GM21390 (cell line): ENCODE measurements around the gene RAD54L.
A peak's percentile ranks its signal among the peaks of the same experiment; 100 is the strongest.
"Not testable (repeated sequence)": the region's sequence is repeated elsewhere in the genome, so short reads cannot be mapped to it uniquely, and the experiment has no call there.

Experiments
- ATAC-seq: cut with Tn5 transposase; IDR thresholded peaks from one replicate; pipeline ENCODE4 v1.9.1; 2021; ENCODE audit not compliant: unreplicated experiment

Gene RAD54L

DNA sequence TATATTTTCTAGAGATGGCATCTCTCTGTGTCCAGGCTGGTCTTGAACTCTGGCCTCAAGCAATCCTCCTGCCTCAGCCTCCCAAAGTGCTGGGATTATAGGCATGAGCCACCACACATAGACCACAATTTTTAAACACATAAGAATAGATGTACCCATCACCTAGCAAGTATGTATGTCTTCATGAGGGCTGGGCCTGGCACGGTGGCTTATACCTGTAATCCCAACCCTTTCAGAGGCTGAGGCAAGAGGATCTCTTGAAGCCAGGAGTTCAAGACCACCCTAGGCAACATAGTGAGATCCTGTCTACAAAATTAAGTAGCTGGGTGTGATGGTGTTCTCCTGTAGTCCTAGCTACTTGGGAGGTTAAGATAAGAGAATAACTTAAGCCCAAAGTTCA is 69.8 kb downstream of the RAD54L start:
- ATAC-seq, result no peak

DNA sequence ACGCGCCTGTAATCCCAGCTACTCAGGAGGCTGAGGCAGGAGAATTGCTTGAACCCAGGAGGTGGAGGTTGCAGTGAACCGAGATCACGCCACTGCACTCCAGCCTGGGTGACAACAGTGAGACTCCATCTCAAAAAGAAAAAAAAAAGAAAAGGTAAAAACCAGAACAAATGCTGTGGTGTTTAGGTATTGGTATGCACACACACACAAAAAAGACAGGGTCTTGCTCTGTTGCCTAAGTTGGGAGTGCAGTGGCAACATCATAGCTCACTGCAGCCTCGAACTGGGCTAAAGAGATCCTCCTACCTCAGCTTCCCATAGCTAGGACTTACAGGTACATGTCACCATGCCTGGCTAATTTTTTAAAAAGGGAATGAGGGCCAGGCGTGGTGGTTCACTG is 71.7 kb downstream of the RAD54L start:
- not testable (repeated sequence) for ATAC-seq

DNA sequence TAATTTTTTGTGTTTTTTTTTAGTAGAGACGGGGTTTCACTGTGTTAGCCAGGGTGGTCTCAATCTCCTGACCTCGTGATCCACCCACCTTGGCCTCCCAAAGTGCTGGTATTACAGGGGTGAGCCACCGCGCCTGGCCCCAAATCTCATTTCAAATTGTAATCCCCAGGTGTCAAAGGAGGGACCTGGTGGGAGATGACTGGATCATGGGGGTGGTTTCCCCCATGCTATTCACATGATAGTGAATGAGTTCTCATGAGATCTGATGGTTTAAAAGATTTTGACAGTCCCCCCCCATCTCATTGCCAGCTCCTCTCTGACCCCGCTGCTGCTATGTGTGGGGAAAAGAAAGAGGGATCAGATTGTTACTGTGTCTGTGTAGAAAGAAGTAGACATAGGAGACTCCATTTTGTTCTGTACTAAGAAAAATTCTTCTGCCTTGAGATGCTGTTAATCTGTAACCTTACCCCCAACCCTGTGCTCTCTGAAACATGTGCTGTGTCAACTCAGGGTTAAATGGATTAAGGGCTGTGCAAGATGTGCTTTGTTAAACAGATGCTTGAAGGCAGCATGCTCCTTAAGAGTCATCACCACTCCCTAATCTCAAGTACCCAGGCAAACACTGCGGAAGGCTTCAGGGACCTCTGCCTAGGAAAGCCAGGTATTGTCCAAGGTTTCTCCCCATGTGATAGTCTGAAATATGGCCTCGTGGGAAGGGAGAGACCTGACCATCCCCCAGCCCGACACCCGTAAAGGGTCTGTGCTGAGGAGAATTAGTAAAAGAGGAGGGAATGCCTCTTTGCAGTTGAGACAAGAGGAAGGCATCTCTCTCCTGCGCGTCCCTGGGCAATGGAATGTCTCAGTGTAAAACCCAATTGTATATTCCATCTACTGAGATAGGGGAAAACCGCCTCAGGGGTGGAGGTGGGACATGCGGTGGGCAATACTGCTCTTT is 72.7 kb downstream of the RAD54L start:
- not testable (repeated sequence) for ATAC-seq

- ATAC-seq, result not testable (repeated sequence)
Observed at GRCh38 chr1:46322191-46322590, 74.6 kb downstream of the RAD54L start.

DNA sequence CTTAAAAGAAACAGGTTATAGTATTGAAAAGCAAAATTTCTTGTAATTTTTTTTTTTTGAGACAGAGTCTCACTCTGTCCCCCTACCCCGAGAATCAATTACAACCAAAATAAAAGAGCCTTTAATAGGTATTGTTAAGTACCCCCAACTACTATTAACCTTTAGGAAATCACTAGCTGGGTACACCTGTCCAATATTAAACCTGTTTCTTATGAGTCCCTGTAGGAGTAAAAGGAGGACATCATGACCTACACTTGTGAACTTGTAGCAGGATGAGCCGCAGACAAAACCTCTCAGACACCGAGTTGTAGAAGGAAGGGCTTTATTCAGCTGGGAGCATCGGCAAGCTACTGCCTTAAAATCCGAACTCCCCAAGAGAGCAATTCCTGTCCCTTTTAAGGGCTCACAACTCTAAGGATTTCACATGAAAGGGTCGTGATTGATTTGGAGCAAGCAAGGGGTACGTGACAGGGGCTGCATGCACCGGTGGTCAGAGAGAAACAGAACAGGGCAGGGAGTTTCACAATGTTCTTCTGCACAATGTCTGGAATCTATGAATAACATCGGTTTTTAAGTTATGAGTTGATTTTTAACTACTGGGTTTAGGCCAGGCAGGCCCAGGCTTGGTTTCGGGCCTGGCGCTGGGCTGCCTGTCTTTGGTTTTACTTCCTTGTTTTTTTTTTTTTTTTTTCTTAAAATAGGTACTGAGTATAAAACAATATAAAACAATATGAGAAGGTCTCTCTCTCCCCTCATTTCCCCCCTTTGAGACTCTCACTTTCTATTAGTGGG is 77.9 kb downstream of the RAD54L start:
- peak; percentile 56 for ATAC-seq
